Endothelial cell of umbilical vein (primary cell): ENCODE results near the gene IL3RA. TPM values are rescaled to one million over a fixed set of nuclear protein-coding genes. Genes with fewer than 3 reads are reported as not detected.

Experiments used
- BruUV-seq: library from RNA; stranded (reverse); fragments of 400-500 nt; replicated peaks from 2 replicates; lab custom pipeline; 2021; lab: Mats Ljungman, UMichigan
- CTCF ChIA-PET: fragments of 300-600, 350-600 bp; sonication (Branson Sonifier 250); formaldehyde crosslinking; loops from one replicate; lab custom pipeline; 2021; ENCODE audit warnings: antibody characterized with exemption, inconsistent platforms; lab: Charles Lee
- POLR2A ChIA-PET: fragments of 300-600, 350-600 bp; sonication (Branson Sonifier 250); formaldehyde crosslinking; loops from one replicate; lab custom pipeline; 2021; ENCODE audit warnings: antibody characterized with exemption, inconsistent platforms; lab: Charles Lee
- DNase-seq: peaks from one replicate; pipeline ENCODE4 v3.0.0-alpha.2; 2011; ENCODE audit warnings: low read depth, low spot score
- FAIRE-seq: peaks from 2 replicates; lab custom pipeline; 2011; peaks lifted over from hg19 to GRCh38; lab: Jason Lieb, UNC
- H2AFZ ChIP-seq: 2 replicates; pipeline ENCODE4 v1.6.0; 2012; ENCODE audit warnings: low read depth, low read length, control low read depth, inconsistent platforms
- H3K27ac ChIP-seq: 2 replicates; pipeline ENCODE4 v1.5.1; 2011; ENCODE audit warnings: low read depth, mild to moderate bottlenecking, control low read depth, low read length, moderate library complexity; ENCODE audit not compliant: insufficient read depth
- H3K27me3 ChIP-seq, 2 experiments: 2 replicates each; pipeline versions ENCODE4 v1.6.0 to v1.6.1; 2011; ENCODE audit warnings: low read length in 2 of 2, mixed read lengths in 1 of 2; ENCODE audit not compliant: control insufficient read depth in 2 of 2, insufficient read depth in 2 of 2
- H3K36me3 ChIP-seq, 2 experiments: 2 replicates in 1 of 2; 3 replicates in 1 of 2; pipeline ENCODE4 v1.5.1; 2011; ENCODE audit warnings: low read length in 2 of 2, mild to moderate bottlenecking in 1 of 2, moderate library complexity in 1 of 2; ENCODE audit not compliant: control insufficient read depth in 2 of 2, insufficient read depth in 2 of 2; ENCODE audit errors: extremely low read depth in 1 of 2
- H3K4me1 ChIP-seq: 3 replicates; pipeline ENCODE4 v1.5.1; 2011; ENCODE audit warnings: mild to moderate bottlenecking, low read length; ENCODE audit not compliant: control insufficient read depth, insufficient read depth; ENCODE audit errors: extremely low read depth
- H3K4me2 ChIP-seq: 2 replicates; pipeline ENCODE4 v1.6.1; 2011; ENCODE audit warnings: low read length, control low read depth, mixed read lengths; ENCODE audit not compliant: insufficient read depth
- H3K4me3 ChIP-seq, 3 experiments: fragments of 200-600 bp in 1 of 3; sonication (generic), shearing (Covaris generic) in 1 of 3; replicated peaks in 1 of 3; 2 replicates each; pipeline ENCODE4 v1.5.1; 2011 to 2016; ENCODE audit warnings: control low read depth in 3 of 3, low read length in 3 of 3, mild to moderate bottlenecking in 2 of 3, inconsistent platforms in 1 of 3, low read depth in 1 of 3, moderate library complexity in 1 of 3; ENCODE audit not compliant: insufficient read depth in 1 of 3
- H3K79me2 ChIP-seq: 2 replicates; pipeline ENCODE4 v1.6.0; 2012; ENCODE audit warnings: low read length, inconsistent platforms; ENCODE audit not compliant: control insufficient read depth, insufficient read depth
- H3K9ac ChIP-seq: replicated peaks from 2 replicates; pipeline ENCODE3; 2011; ENCODE audit warnings: low read length, control low read depth; ENCODE audit not compliant: insufficient read depth; ENCODE audit errors: extremely low read depth
- H3K9me1 ChIP-seq: replicated peaks from 3 replicates; pipeline ENCODE4 v1.6.0; 2011; ENCODE audit warnings: mild to moderate bottlenecking, low read length; ENCODE audit not compliant: control insufficient read depth, insufficient read depth; ENCODE audit errors: extremely low read depth
- H3K9me3 ChIP-seq: replicated peaks from 2 replicates; pipeline ENCODE4 v1.5.1; 2012; ENCODE audit warnings: low read length, inconsistent platforms; ENCODE audit not compliant: control insufficient read depth, insufficient read depth
- H4K20me1 ChIP-seq: replicated peaks from 2 replicates; pipeline ENCODE3; 2011; ENCODE audit warnings: mild to moderate bottlenecking, low read length; ENCODE audit not compliant: control insufficient read depth, insufficient read depth; ENCODE audit errors: extremely low read depth
- CTCF ChIP-seq, 2 donors: IDR thresholded peaks; 1 replicate in 1 of 2; 2 replicates in 1 of 2; pipeline ENCODE4 v1.5.1; 2011; ENCODE audit warnings: low read length in 2 of 2, mild to moderate bottlenecking in 2 of 2, moderate library complexity in 2 of 2, control low read depth in 1 of 2, inconsistent platforms in 1 of 2, low read depth in 1 of 2; ENCODE audit not compliant: insufficient read depth in 1 of 2; ENCODE audit errors: extremely low read depth in 1 of 2
- EZH2 ChIP-seq: IDR thresholded peaks from 2 replicates; pipeline ENCODE4 v1.6.1; 2012; ENCODE audit warnings: borderline replicate concordance, low read depth, mild to moderate bottlenecking, moderate library complexity, low read length, inconsistent platforms; ENCODE audit not compliant: severe bottlenecking
- FOS ChIP-seq: IDR thresholded peaks from 2 replicates; pipeline ENCODE4 v1.6.1; 2011; ENCODE audit warnings: mild to moderate bottlenecking, low read length, moderate library complexity, borderline replicate concordance; ENCODE audit not compliant: insufficient read depth
- GATA2 ChIP-seq: IDR thresholded peaks from 2 replicates; pipeline ENCODE4 v1.7.0; 2011; ENCODE audit warnings: low read depth, mild to moderate bottlenecking, moderate library complexity, mixed read lengths, low read length; ENCODE audit not compliant: insufficient read length, insufficient read depth
- JUN ChIP-seq: IDR thresholded peaks from 2 replicates; pipeline ENCODE4 v1.6.1; 2011; ENCODE audit warnings: borderline replicate concordance, low read depth; ENCODE audit not compliant: insufficient read length, insufficient read depth
- MAX ChIP-seq: IDR thresholded peaks from 2 replicates; pipeline ENCODE4 v1.6.1; 2011; ENCODE audit not compliant: insufficient read depth, insufficient read length
- MYC ChIP-seq: IDR thresholded peaks from one replicate; pipeline ENCODE4 v1.6.1; 2011; ENCODE audit warnings: mild to moderate bottlenecking, low read depth, low read length
- POLR2A ChIP-seq: IDR thresholded peaks from 2 replicates; pipeline ENCODE4 v1.6.1; 2012; ENCODE audit warnings: low read depth, mild to moderate bottlenecking, control low read depth, low read length
- POLR2AphosphoS5 ChIP-seq: IDR thresholded peaks from 2 replicates; pipeline ENCODE4 v1.6.1; 2012; ENCODE audit warnings: low read depth, mild to moderate bottlenecking, control low read depth, low read length, moderate library complexity; ENCODE audit not compliant: insufficient read depth
- dilution Hi-C: fragments of 300-500 bp; cut with MboI; formaldehyde crosslinking; loops from one replicate; pipeline ENCODE4 v1.15.0; 2019; ENCODE audit warnings: low sequenced_read_pairs; ENCODE audit not compliant: extremely low pct_ligation_motif_present
- intact Hi-C: fragments of 100-400 bp; cut with micrococcal nuclease; formaldehyde crosslinking; loops from one replicate; pipeline ENCODE4 v1.10.0; 2022
- polyA plus RNA-seq, 4 experiments: library from polyadenylated mRNA; depleted of rRNA in 3 of 4; stranded (reverse) in 3 of 4; unstranded in 1 of 4; fragments of >200 nt; gene quantifications; 2 replicates each; pipeline versions ENCODE4 v1.2.1 to v1.2.3, GENCODE V29; 2011 to 2012; ENCODE audit warnings: missing spikeins in 1 of 4
- total RNA-seq: library from RNA; stranded (reverse); gene quantifications from 2 replicates; pipeline ENCODE4 v1.2.3, GENCODE V29; 2021

The IL3RA gene
- total and polyA plus RNA-seq, 2 donors (not counting 3 experiments of a cell fraction or from before 2014, with no cell fraction given), result 28.9 to 35.1 TPM

- CTCF ChIA-PET, result no interaction called here
- intact Hi-C loops (no loop called here), dilution Hi-C loops (no loop called here)
- no peaks in the 10 kb centered on the region for H3K36me3 ChIP-seq
- no peak overlapping the region for H3K27ac ChIP-seq
- no peaks in the 10 kb centered on the region for H3K4me1 ChIP-seq
- DNase-seq (no peak), FAIRE-seq (no peak)
- H3K9me1 ChIP-seq, result no peaks in the 10 kb centered on the region
- no peaks in the 10 kb centered on the region for H3K79me2 ChIP-seq
- no peak overlapping the region for H3K9ac ChIP-seq
- H2AFZ ChIP-seq, result no peak overlapping the region
- no peak overlapping the region for H3K4me2 ChIP-seq
- no TSS peak for BruUV-seq
- H3K4me3 ChIP-seq, result no peak overlapping the region
- TF ChIP-seq JUN (no peak), MYC (no peak), CTCF (IDR thresholded peaks at IDR 0.05; ENCODE audit: extremely low read depth in 1 of 2, insufficient read depth in 1 of 2, low read depth in 1 of 2, low read length in 2 of 2) (no peak), EZH2 (no peak), FOS (no peak), MAX (no peak), POLR2A (no peak), GATA2 (no peak), POLR2AphosphoS5 (no peak)
- H3K27me3 ChIP-seq, result no peaks in the 10 kb centered on the region
- peaks cover 2% of the 10 kb centered on the region for H3K9me3 ChIP-seq
- no peaks in the 10 kb centered on the region for H4K20me1 ChIP-seq
- POLR2A ChIA-PET, result no interaction called here
Measured at GRCh38 chrX:1307626-1308340, 28.8 kb upstream of the IL3RA start.
